T-helper 2 cell treated with Interferon-gamma antibody and Interleukin-4, amounts not matched to agents 5 μg/mL and 100 μg/mL, for 36 hours (primary cell): Measurements from ENCODE around the gene TACSTD2.
"Not testable (repeated sequence)": the region's sequence is repeated elsewhere in the genome, so short reads cannot be mapped to it uniquely, and the experiment has no call there.

ENCODE experiments used
- DNase-seq: peaks from one replicate; pipeline ENCODE4 v3.0.0; 2021; ENCODE audit warnings: low spot score
- H3K27ac Mint-ChIP-seq: one replicate; pipeline ENCODE4 v1.8.0; 2021; ENCODE audit warnings: mild to moderate bottlenecking, mixed read lengths
- H3K27me3 Mint-ChIP-seq: one replicate; pipeline ENCODE4 v1.8.0; 2021; ENCODE audit warnings: low read depth, mixed read lengths
- H3K36me3 Mint-ChIP-seq: one replicate; pipeline ENCODE4 v1.8.0; 2021; ENCODE audit warnings: low read depth, mixed read lengths
- H3K4me1 Mint-ChIP-seq: one replicate; pipeline ENCODE4 v1.8.0; 2021; ENCODE audit warnings: low read depth, mixed read lengths
- H3K4me3 Mint-ChIP-seq: one replicate; pipeline ENCODE4 v1.8.0; 2022; ENCODE audit warnings: mild to moderate bottlenecking, moderate library complexity, mixed read lengths
- H3K9me3 Mint-ChIP-seq: one replicate; pipeline ENCODE4 v1.8.0; 2021; ENCODE audit warnings: mixed read lengths

The TACSTD2 gene

DNA sequence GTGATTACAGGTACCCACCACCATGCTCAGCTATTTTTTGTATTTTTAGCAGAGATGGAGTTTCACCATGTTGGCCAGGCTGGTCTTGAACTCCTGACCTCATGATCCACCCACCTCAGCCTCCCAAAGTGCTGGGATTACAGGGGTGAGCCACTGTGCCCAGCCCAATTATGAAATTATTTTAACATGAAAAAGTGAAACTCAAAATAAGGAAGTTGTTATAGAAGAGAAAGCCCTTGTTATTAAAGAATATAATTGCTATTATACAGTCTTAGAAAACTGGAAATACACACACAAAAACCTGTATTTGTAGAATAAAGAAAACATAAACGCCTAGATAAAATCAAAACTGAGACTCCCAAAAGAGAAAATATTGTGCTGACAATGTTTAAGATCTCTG lies 45.2 kb downstream of the TACSTD2 start:
- not testable (repeated sequence) for DNase-seq, H3K4me1 Mint-ChIP-seq, H3K9me3 Mint-ChIP-seq

DNA sequence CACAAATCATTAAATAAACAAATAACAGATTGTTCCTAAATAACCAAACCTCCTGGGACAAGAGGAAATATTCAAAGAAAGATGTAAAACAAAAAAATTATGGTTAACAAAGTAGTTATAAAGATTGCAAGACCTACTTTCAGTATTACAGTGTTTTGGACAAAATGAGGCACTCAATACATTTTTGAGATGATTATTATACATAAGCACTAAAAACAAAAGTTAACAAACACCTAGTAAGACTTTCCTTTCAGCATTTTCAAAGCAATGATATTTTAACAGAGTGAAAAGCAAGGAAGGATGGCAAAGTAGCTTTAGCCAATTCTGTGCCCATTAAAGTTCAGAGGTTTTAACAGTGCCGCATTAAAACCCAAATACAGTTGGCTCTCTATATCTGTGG lies 47.8 kb downstream of the TACSTD2 start:
- Mint-ChIP-seq H3K9me3 (no peaks in the 10 kb centered on the region), H3K27ac (no peak overlapping the region), H3K36me3 (peaks cover 19% of the 10 kb centered on the region), H3K27me3 (no peaks in the 10 kb centered on the region), H3K4me3 (no peak overlapping the region), H3K4me1 (peaks cover 12% of the 10 kb centered on the region)
- DNase-seq = no peak

More for the DNA sequence above, 45.2 kb downstream of the TACSTD2 start:
- H3K27ac Mint-ChIP-seq, H3K36me3 Mint-ChIP-seq, H3K4me3 Mint-ChIP-seq, H3K27me3 Mint-ChIP-seq: not testable (repeated sequence)

DNA sequence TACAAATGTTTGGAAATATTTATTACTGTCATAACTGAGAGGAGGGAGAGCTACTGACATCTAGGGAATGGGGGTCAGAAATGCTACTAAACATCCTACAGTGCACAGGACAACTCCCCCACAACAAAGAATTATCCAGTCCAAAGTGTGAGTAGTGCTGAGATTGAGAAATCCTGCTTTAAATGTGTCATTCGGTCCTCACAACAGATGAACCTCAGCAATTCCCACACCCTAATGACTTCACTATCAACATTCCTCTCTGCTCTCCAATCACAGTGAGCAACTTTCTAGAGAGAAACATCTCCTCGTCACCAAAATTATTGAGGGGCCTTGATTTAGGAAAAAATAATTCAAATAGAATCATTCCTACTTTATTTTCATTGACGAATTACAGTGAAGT lies 48.5 kb downstream of the TACSTD2 start:
- H3K4me1 Mint-ChIP-seq = peaks cover 14% of the 10 kb centered on the region
- no peaks in the 10 kb centered on the region for H3K27me3 Mint-ChIP-seq
- no peaks in the 10 kb centered on the region for H3K9me3 Mint-ChIP-seq
- no peak overlapping the region for H3K27ac Mint-ChIP-seq
- no peak overlapping the region for H3K4me3 Mint-ChIP-seq
- DNase-seq = no peak
- H3K36me3 Mint-ChIP-seq = peaks cover 20% of the 10 kb centered on the region
